ENCODE results near the gene FOXR2. TPM values are rescaled to one million over a fixed set of nuclear protein-coding genes. Genes with fewer than 3 reads are reported as not detected.

The FOXR2 gene
- total RNA-seq, 2 experiments from 2014 or later, result not detected

DNA sequence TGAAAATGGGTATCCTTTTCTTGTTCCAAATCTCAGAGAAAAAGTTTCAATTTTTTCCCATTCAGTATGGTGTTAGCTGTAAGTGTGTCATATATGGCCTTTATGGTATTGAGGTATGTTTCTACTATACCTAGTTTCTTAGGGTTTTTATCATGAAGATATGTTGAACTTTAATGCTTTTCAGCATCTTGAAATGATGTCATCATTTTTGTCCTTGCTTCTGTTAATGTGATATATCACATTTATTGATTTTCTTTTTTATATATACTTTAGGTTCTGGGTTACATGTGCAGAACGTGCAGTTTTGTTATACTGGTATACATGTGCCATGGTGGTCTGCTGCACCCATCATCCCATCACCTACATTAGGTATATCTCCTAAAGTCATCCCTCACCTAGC is 44.9 kb downstream of the FOXR2 start:
- POLR2A ChIA-PET, result no interaction called here
- H3K36me3 Mint-ChIP-seq (ENCODE audit: low read depth), result no peaks in the 10 kb centered on the region

More for the DNA sequence above, 44.9 kb downstream of the FOXR2 start:
- Mint-ChIP-seq H3K9me3 (no peaks in the 10 kb centered on the region), H3K27me3 (no peaks in the 10 kb centered on the region), H3K4me3 (no peak overlapping the region), H3K4me1 (no peaks in the 10 kb centered on the region), H3K27ac (no peak overlapping the region)
- DNase-seq, result no peak
- CTCF ChIA-PET, result no interaction called here

Other genes starting within 250 kb of the FOXR2 start
- 10 to 100 TPM; 14.3 to 16.1 TPM for gene MAGEH1, start 171.3 kb upstream of the FOXR2 start, total RNA-seq
- gene USP51, start 133.6 kb upstream of the FOXR2 start, total RNA-seq, result 1 to 10 TPM in 1 of 2 experiments, under 1 TPM in 1; 0.78 to 1.1 TPM
- 1 to 10 TPM; 7.1 to 7.5 TPM for gene RRAGB, start 94.3 kb downstream of the FOXR2 start, total RNA-seq